B cell (primary cell): ENCODE results near the gene SMTN. TPM values are rescaled to one million over a fixed set of nuclear protein-coding genes. Genes with fewer than 3 reads are reported as not detected.

Experiments used
- ATAC-seq: fragments of 200-7000 bp; cut with Tn5 transposase; one replicate; pipeline ENCODE4 v1.10.0; 2021; ENCODE audit warnings: low read depth, mild to moderate bottlenecking, moderate number of reproducible peaks, moderate library complexity
- CTCF ChIA-PET: fragments of 350-600 bp; sonication (Branson Sonifier 250); formaldehyde crosslinking; loops from one replicate; lab custom pipeline; 2021; ENCODE audit warnings: antibody characterized with exemption, inconsistent platforms; lab: Charles Lee
- POLR2A ChIA-PET: fragments of 350-600 bp; sonication (Branson Sonifier 250); formaldehyde crosslinking; loops from one replicate; lab custom pipeline; 2021; ENCODE audit warnings: antibody characterized with exemption; lab: Charles Lee
- DNase-seq: peaks from one replicate; pipeline ENCODE4 v3.0.0; 2013
- H2AFZ ChIP-seq: 2 replicates; pipeline ENCODE4 v1.6.1; 2012; ENCODE audit warnings: mild to moderate bottlenecking, low read depth, low read length; ENCODE audit not compliant: insufficient read depth, poor library complexity, severe bottlenecking
- H3K27ac ChIP-seq, 2 donors: 1 replicate in 1 of 2; 2 replicates in 1 of 2; pipeline ENCODE4 v1.5.1; 2012 to 2013; ENCODE audit warnings: low read length in 2 of 2, mild to moderate bottlenecking in 2 of 2, moderate library complexity in 1 of 2
- H3K27me3 ChIP-seq, 4 experiments: fragments of 200-600 bp in 1 of 4; sonication (generic) in 1 of 4; replicated peaks in 1 of 4; 1 replicate in 2 of 4; 2 replicates in 2 of 4; pipeline versions ENCODE4 v1.6.1 to v1.7.0; 2013 to 2016; ENCODE audit warnings: low read length in 3 of 4, mild to moderate bottlenecking in 2 of 4, mixed read lengths in 1 of 4, moderate library complexity in 1 of 4; ENCODE audit not compliant: insufficient read depth in 4 of 4, control insufficient read depth in 3 of 4; ENCODE audit errors: control extremely low read depth in 1 of 4
- H3K36me3 ChIP-seq, 2 experiments: replicated peaks in 1 of 2; 1 replicate in 1 of 2; 2 replicates in 1 of 2; pipeline versions ENCODE4 v1.6.1 to v1.7.1; 2013; ENCODE audit warnings: low read length in 1 of 2; ENCODE audit not compliant: insufficient read depth in 2 of 2, control insufficient read depth in 1 of 2; ENCODE audit errors: control extremely low read depth in 1 of 2, extremely low read depth in 1 of 2
- H3K4me1 ChIP-seq, 2 donors: fragments of 200-600 bp in 1 of 2; sonication (generic) in 1 of 2; 1 replicate in 1 of 2; 2 replicates in 1 of 2; pipeline versions ENCODE4 v1.5.1 to v1.6.1; 2013 to 2017; ENCODE audit warnings: low read length in 2 of 2; ENCODE audit not compliant: control insufficient read depth in 2 of 2, insufficient read depth in 2 of 2
- H3K4me2 ChIP-seq: replicated peaks from 2 replicates; pipeline ENCODE3; 2012; ENCODE audit warnings: mild to moderate bottlenecking, low read depth, low read length; ENCODE audit not compliant: poor library complexity, severe bottlenecking
- H3K4me3 ChIP-seq, 5 experiments: fragments of 200-600 bp in 1 of 5; sonication (generic) in 1 of 5; 1 replicate in 3 of 5; 2 replicates in 2 of 5; pipeline versions ENCODE4 v1.5.1 to v1.7.0; 2011 to 2016; ENCODE audit warnings: low read length in 4 of 5, mild to moderate bottlenecking in 4 of 5, low read depth in 2 of 5, control low read depth in 1 of 5, moderate library complexity in 1 of 5; ENCODE audit not compliant: insufficient read depth in 1 of 5; ENCODE audit errors: control extremely low read depth in 1 of 5, extremely low read depth in 1 of 5
- H3K79me2 ChIP-seq: fragments of 200-600 bp; sonication (generic); one replicate; pipeline ENCODE4 v1.6.0; 2016; ENCODE audit warnings: low read length; ENCODE audit not compliant: control insufficient read depth, insufficient read depth
- H3K9ac ChIP-seq: fragments of 200-600 bp; sonication (generic); 2 replicates; pipeline ENCODE4 v1.6.1; 2017; ENCODE audit warnings: mild to moderate bottlenecking, low read length, moderate library complexity
- H3K9me3 ChIP-seq, 3 donors: one replicate each; pipeline versions ENCODE4 v1.6.1 to v1.7.1; 2013; ENCODE audit warnings: low read length in 2 of 3; ENCODE audit not compliant: control insufficient read depth in 2 of 3, insufficient read depth in 1 of 3; ENCODE audit errors: control extremely low read depth in 1 of 3
- H4K20me1 ChIP-seq: 2 replicates; pipeline ENCODE4 v1.6.0; 2012; ENCODE audit warnings: mild to moderate bottlenecking, low read length; ENCODE audit not compliant: insufficient read depth, control insufficient read depth, poor library complexity, severe bottlenecking
- H3K27ac Mint-ChIP-seq: one replicate; pipeline ENCODE4 v1.8.0; 2021; ENCODE audit warnings: mixed read lengths
- H3K27me3 Mint-ChIP-seq: one replicate; pipeline ENCODE4 v1.8.0; 2021; ENCODE audit warnings: mixed read lengths
- H3K4me1 Mint-ChIP-seq: one replicate; pipeline ENCODE4 v1.8.0; 2021; ENCODE audit warnings: mixed read lengths
- H3K4me3 Mint-ChIP-seq: one replicate; pipeline ENCODE4 v1.8.0; 2021; ENCODE audit warnings: mixed read lengths
- H3K9me3 Mint-ChIP-seq: one replicate; pipeline ENCODE4 v1.8.0; 2022; ENCODE audit warnings: mixed read lengths; ENCODE audit not compliant: insufficient read depth
- EZH2 ChIP-seq: IDR thresholded peaks from 2 replicates; pipeline ENCODE4 v1.6.1; 2012; ENCODE audit warnings: borderline replicate concordance, low read depth, mild to moderate bottlenecking, moderate library complexity, low read length; ENCODE audit not compliant: insufficient read depth, poor library complexity, severe bottlenecking
- WGBS: methylation state at CpG from one replicate; pipeline ENCODE4 v1.1.5; 2013; ENCODE audit warnings: missing lambda C conversion rate; ENCODE audit not compliant: insufficient coverage; 5-methylcytosine and 5-hydroxymethylcytosine counted together
- intact Hi-C: fragments of 100-400 bp; cut with micrococcal nuclease; formaldehyde crosslinking; loops from one replicate; pipeline ENCODE4 v1.10.0; 2022
- polyA plus RNA-seq: library from polyadenylated mRNA; depleted of rRNA; stranded (reverse); fragments of >200 nt; gene quantifications from 2 replicates; pipeline ENCODE4 v1.2.3, GENCODE V29; 2012
- total RNA-seq, 2 donors: library from RNA; stranded (reverse); fragments of 120-200 nt in 1 of 2; gene quantifications; 1 replicate in 1 of 2; 2 replicates in 1 of 2; pipeline versions ENCODE4 v1.2.3 to v1.2.4, GENCODE V29; 2013 to 2022
- TF ChIP-seq, protein P1 (sequence below): fragments of 200-600 bp; IDR thresholded peaks from one replicate; pipeline ENCODE4 v1.8.0; 2022; ENCODE audit warnings: antibody characterized with exemption, mild to moderate bottlenecking

SMTN gene
- total and polyA plus RNA-seq, 2 donors (not counting 1 experiment from before 2014, with no cell fraction given): 4.0 to 7.0 TPM

GRCh38 chr22:31039393-31039792 is 41.7 kb upstream of the SMTN start:
- Mint-ChIP-seq H3K27ac (no peak overlapping the region), H3K4me1 (no peaks in the 10 kb centered on the region), H3K9me3 (no peaks in the 10 kb centered on the region), H3K27me3 (peaks cover 7% of the 10 kb centered on the region), H3K4me3 (no peak overlapping the region)
- no peaks in the 10 kb centered on the region for H3K79me2 ChIP-seq
- no peaks in the 10 kb centered on the region for H3K9me3 ChIP-seq
- DNase-seq: no peak
- no peak overlapping the region for H3K4me3 ChIP-seq
- H3K4me1 ChIP-seq: no peaks in the 10 kb centered on the region
- intact Hi-C loops: no loop called here
- no peaks in the 10 kb centered on the region for H4K20me1 ChIP-seq
- ATAC-seq: no peak
- POLR2A ChIA-PET: no interaction called here
- H3K36me3 ChIP-seq: no peaks in the 10 kb centered on the region
- H3K27ac ChIP-seq: no peak overlapping the region
- H2AFZ ChIP-seq: no peak overlapping the region
- H3K4me2 ChIP-seq: no peak overlapping the region
- WGBS: 65% methylated on average over 6 of the region's 9 CpGs
- CTCF ChIA-PET: no interaction called here
- peaks cover 0 to 6% (median 0%) of the 10 kb centered on the region in 4 experiments for H3K27me3 ChIP-seq
- H3K9ac ChIP-seq: no peak overlapping the region
- TF ChIP-seq, protein P1, sequence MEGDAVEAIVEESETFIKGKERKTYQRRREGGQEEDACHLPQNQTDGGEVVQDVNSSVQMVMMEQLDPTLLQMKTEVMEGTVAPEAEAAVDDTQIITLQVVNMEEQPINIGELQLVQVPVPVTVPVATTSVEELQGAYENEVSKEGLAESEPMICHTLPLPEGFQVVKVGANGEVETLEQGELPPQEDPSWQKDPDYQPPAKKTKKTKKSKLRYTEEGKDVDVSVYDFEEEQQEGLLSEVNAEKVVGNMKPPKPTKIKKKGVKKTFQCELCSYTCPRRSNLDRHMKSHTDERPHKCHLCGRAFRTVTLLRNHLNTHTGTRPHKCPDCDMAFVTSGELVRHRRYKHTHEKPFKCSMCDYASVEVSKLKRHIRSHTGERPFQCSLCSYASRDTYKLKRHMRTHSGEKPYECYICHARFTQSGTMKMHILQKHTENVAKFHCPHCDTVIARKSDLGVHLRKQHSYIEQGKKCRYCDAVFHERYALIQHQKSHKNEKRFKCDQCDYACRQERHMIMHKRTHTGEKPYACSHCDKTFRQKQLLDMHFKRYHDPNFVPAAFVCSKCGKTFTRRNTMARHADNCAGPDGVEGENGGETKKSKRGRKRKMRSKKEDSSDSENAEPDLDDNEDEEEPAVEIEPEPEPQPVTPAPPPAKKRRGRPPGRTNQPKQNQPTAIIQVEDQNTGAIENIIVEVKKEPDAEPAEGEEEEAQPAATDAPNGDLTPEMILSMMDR: no peak
- TF ChIP-seq EZH2: no peak

- no peaks in the 10 kb centered on the region for H3K9me3 Mint-ChIP-seq
- H3K4me3 ChIP-seq: no peak overlapping the region
- H3K4me3 Mint-ChIP-seq: no peak overlapping the region
- no peak overlapping the region for H3K4me2 ChIP-seq
- ATAC-seq (no peak), DNase-seq (no peak)
- TF ChIP-seq, protein P1: no peak
- no peak for TF ChIP-seq EZH2
- no peaks in the 10 kb centered on the region for H3K4me1 ChIP-seq
- no peak overlapping the region for H3K27ac Mint-ChIP-seq
- no peak overlapping the region for H3K9ac ChIP-seq
- H3K27ac ChIP-seq: no peak overlapping the region
- H3K4me1 Mint-ChIP-seq: no peaks in the 10 kb centered on the region
- H3K79me2 ChIP-seq: no peaks in the 10 kb centered on the region
- no CpG with 5 or more reads among the region's 3 CpGs for WGBS
- H2AFZ ChIP-seq: no peak overlapping the region
- no peaks in the 10 kb centered on the region for H3K36me3 ChIP-seq
- no peaks in the 10 kb centered on the region for H3K9me3 ChIP-seq
- H3K27me3 ChIP-seq: peaks cover 0 to 6% (median 0%) of the 10 kb centered on the region in 4 experiments
- POLR2A ChIA-PET: no interaction called here
- H4K20me1 ChIP-seq: no peaks in the 10 kb centered on the region
- intact Hi-C loops: no loop called here
- H3K27me3 Mint-ChIP-seq: peaks cover 14% of the 10 kb centered on the region
- CTCF ChIA-PET: no interaction called here
Observed at GRCh38 chr22:31040542-31041398, 40.3 kb upstream of the SMTN start.
